ENCODE data around the gene COIL.

COIL gene

DNA sequence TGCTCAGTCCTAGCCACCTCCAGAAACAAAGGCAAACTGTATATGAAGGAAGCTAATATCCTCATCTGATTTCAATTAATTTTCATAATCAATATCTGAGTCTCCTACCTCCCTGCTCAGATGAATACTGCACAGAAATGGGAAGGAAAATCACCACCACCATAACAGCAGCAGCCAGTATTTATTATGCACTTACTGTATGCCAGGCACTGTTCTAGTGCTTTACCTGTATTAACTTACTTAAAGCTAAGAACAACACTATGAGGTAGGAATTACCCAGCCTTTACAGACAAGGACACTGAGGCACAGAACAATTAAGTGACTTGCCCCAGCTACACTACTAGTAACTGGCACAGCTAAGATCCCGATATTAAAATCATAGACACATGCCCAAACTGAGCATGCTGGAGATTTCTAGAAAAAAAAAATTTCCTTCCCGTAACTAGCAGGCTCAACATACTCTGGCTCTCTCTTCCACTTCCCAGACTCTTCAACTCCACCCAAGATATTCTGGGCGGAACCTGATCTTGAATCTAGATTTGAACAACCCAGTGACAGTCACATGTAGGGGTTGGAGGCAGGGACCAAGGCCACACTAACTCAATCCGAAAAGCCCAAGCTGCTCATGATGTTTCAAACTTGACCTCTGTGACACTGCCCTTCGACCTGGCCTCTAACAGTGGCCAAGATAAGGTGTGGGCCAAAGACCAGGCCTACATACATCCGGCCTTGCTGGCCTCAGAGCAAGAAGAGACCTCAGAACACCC is 50.9 kb downstream of the COIL start:
- DNase-seq (ENCODE audit: low read depth in 2 of 2): no peak

- no peak for DNase-seq (ENCODE audit: low read depth in 2 of 2)
These were observed 52.8 kb downstream of the COIL start for GRCh38 chr17:56908001-56908542.

DNA sequence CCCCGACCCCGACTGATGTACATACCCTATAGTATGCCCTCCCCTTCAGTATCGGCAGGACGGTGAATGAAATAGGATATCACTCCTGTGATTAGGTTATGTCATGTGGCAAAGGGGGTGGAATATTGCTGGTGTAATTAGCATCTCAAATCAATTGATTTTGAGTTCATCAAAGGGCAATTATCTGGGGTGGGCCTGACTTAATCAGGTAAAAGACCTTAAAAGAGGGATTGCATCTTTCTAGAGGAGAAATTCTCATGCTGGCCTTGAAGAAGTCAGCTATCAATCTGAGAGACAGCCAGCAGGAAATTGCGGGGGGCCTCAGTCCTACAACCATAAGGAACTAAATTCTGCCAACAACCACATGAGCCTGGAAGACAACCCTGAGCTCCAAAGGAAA is 57.3 kb downstream of the COIL start:
- DNase-seq (ENCODE audit: low read depth in 2 of 2): no peak

DNA sequence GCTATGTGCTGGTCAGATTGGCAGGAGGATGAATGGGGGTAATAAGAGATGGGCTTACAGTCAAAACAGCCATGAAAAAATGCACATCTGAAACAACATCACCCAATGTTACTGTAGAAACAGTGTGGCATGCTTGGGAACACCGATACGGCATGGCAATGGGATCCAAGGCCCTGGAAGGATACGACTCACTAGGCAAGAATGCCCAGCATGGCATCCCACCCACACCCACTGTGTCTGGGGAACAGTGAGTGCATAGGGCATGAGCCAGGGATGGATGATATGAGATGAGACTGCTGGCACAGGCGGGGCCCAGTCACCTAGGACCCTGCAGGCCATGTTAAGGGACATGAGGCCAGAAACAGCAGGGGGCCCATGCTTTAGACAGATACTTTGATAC is 58.5 kb downstream of the COIL start:
- DNase-seq (ENCODE audit: low read depth in 2 of 2): no peak

DNA sequence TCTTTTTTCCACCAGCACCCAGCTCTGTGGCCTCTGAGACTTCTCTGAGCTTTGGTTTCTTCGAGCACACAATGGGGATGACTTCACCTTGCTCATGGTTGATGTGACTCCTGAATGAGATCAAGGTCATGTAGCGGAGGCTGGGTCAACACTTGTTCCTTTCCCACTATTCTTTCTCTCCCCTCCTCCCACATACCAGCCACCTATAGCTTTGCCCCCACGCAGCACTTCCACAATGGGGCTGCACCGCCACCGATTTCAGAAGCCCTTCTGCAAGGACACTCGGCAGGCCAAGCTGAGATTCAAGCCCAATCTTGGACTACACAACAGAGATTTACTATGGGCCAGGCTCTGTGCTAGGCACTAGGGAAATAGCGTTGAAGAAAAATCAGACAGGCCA is 61.4 kb downstream of the COIL start:
- DNase-seq (ENCODE audit: low read depth in 2 of 2): no peak

GRCh38 chr17:56898874-56899273 is 62.0 kb downstream of the COIL start:
- DNase-seq (ENCODE audit: low read depth in 2 of 2): no peak

GRCh38 chr17:56897646-56898424 is 63.0 kb downstream of the COIL start:
- no peak for DNase-seq (ENCODE audit: low read depth in 2 of 2)

DNA sequence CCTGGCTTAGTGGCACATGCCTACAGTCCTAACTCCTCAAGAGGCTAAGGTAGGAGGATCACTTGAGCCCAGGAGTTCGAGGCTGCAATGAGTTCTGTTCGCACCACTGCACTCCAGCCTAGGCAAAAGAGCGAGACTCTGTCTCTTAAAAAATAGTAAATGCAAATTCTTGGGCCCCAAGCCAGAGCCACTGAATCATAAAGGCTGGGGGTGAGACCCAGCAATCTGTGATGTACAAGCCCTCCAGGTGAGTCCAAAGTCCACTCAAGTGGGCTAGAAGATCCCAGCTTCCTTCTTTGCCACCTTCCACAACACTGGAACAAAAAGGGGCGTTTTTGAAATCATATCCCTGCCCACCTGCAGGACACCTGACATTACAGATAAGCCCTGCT is 63.9 kb downstream of the COIL start:
- no peak for DNase-seq (ENCODE audit: low read depth in 2 of 2)

- DNase-seq (ENCODE audit: low read depth in 2 of 2): no peak
These were observed 64.5 kb downstream of the COIL start for GRCh38 chr17:56896217-56896967.

DNA sequence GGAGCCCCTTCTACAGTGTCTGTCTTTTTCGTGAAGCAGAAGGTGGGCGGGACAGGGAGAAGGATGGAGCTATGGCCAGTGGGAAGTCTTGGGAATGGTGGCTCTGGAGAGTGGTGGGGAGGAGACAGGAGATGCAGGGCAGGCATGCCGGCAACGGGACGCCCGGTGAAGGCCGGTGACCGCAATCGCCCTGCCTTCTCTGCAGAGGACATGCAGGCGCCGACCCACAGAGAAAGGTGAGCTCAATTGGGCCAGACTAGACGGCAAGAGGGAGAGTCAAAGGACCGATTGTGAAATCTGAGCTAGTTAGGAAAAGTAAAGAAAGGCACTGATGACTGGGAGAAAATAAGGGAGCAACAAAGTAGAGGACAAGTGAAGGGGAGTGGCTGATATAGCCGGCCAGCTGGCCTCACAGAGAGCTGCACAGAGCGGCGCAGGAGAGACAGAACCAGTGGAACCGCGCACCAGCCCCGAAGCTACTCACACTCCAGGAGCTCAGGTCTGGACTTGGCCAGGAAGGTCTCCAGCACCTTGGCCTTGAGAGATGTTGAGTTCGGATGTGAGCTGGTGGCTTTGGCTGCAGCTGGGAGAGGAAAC is 65.9 kb downstream of the COIL start:
- DNase-seq (ENCODE audit: low read depth in 2 of 2): no peak

GRCh38 chr17:56893503-56893902 is 67.3 kb downstream of the COIL start:
- no peak for DNase-seq (ENCODE audit: low read depth in 2 of 2)

GRCh38 chr17:56892333-56892732 is 68.5 kb downstream of the COIL start:
- DNase-seq (ENCODE audit: low read depth in 2 of 2): no peak

DNA sequence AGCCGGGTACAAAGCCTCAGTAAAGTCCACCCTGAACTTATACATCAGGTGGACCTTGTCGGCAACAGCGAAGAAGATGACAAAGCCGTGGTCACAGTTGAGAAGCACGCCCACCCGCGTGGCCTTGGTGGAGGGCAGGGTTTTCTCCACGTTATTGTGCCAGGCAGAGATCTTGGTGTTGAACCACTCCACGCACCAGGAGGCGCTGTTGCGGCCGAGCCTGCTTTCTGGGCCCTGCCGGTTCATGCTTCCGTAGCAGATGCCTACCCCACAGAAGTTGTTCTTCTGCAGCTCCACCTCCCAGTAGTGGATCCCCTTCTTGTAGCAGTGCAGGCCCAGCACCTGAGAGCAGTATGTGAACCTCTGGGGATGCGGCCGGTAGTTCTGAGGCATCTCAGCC is 69.1 kb downstream of the COIL start:
- DNase-seq (ENCODE audit: low read depth in 2 of 2): peak in 1 of 2 donors; percentile 25

DNA sequence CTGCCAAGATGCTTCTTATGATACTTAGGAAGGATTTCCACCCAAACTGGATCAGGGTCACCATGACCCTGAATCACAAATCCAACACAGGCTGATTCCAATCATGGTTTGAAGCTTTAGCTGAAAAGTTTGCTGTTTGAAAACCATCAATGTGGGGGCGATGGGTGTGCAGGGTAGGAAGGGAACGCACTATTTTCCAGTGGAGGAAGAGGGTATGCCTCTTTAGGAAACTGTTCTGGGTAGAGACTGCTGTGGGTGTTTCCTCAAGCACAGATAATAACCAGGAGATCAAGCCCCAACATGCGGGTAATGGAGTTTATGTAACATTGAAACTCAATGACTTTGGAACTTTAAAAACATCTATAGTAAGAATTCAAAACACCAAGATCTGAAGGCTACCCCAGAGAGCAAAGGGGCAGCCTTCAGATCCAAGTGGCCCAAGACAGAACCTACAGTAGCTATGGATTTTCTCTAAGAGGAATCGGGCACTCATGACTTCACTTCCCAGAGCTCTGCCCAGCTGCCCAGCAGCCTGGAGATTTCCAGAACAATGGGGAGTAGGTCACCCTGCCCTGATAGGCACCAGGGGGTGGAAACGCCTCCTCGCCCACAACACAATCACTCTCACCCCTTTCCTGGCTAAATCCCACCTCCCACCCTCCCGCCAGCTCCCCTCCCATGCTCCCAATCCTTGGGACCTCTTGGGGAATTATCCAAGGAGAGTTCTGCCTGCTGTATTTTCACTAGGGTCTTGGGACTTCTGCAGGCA is 69.8 kb downstream of the COIL start:
- DNase-seq (ENCODE audit: low read depth in 2 of 2): no peak

DNA sequence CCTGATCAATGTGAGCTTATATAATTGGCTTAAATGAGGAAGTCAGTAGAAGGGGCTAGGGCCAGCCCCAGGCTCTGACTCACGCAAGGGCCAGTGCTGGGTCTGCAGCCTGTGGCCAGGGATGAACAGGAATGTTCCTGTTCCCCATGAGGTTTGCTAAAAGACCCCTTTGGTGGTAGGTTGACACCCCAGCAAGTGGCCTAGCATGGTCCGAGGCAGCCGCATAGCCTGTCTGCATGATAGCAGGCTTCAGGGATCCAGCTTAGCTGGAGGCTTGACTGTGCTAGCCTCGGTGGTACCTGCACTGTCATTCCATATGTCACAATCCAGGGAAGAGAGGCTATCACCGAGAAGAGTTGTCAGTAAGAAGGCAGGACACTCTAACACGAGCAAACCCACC is 70.5 kb downstream of the COIL start:
- no peak for DNase-seq (ENCODE audit: low read depth in 2 of 2)
